Activated CD8-positive, alpha-beta memory T cell treated with anti-CD3 and anti-CD28 coated beads, Interleukin-2, amount 50 U/mL, for 24 hours (primary cell): ENCODE data around the gene KRTAP4-4.
"Not testable (repeated sequence)": the region's sequence is repeated elsewhere in the genome, so short reads cannot be mapped to it uniquely, and the experiment has no call there.

Experiments used
- DNase-seq: peaks from one replicate; pipeline ENCODE4 v3.0.0-alpha.2; 2020; ENCODE audit errors: extremely low read depth

The KRTAP4-4 gene

DNA sequence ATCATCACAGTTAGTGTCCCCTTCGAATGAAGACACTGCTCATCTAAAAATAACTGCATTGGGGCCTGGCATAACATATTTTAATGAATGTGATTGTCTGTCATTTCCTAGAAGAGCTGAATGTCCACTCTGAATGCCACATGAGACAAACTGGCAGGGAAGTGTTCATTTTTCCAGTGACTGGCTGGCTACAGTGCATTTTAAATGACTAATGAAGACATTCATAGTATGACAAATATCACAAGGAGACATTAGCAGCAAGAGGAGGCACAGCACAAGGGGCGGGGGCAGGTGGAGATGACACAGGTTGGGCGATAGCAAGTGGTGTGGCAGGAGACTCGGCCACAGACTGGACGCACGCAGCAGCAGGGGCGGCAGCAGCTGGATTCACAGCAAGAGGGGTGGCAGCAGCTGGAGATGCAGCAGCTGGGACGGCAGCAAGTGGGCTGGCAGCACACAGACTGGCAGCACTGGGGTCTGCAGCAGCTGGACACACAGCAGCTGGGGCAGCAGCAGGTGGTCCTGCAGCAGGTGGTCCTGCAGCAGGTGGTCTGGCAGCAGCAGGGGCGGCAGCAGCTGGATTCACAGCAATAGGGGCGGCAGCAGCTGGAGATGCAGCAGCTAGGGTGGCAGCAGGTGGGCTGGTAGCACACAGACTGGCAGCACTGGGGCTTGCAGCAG lies 11.4 kb downstream of the KRTAP4-4 start:
- DNase-seq: not testable (repeated sequence)

DNA sequence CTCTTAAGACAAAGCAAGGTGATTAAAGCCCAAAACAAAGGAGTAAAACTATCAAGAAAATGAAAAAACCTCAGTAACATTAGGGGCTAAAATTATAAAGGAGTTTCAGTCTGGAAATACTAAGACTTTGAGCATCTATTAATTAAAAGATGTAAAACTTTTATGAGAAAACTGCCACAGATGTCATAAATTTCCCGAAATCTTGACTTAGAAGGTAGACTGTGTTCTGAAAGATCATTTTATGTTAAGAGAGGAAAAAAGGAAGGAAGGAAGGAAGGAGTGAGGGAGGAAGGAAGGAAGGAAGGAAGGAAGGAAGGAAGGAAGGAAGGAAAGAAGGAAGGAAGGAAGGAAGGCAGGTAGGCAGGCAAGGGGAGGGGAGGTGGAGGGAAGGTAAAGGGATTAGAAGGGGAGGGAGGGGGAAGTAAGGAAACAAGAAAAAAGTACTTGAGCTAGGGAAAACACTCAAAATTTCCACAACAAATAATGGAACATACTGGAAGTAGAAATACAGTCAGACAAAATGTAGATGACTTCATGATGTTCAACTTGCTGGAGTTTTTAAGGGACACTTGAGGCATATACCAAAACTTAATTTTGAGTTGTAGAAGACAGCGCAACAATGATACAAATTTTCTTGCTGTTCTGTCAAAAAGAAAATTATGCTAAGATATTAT lies 12.9 kb downstream of the KRTAP4-4 start:
- no peak for DNase-seq

DNA sequence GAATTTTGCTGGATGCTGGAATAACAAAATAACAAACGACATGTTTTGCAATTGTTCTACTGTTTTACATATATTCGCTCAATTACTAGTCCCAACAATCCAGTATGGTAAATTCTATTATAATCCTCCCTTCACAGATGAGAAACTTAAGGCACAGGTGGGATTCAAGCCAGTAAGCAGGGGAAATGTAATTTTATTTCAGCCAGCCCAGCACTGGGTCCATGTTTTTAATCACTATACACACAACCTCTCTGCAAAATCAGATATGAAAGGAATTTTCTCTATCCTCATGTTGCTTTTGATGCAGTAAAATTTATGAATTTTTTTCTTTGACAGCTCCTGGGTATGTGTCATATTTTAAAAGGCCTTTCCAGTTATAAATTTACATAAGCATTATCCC lies 15.3 kb downstream of the KRTAP4-4 start:
- no peak for DNase-seq

DNA sequence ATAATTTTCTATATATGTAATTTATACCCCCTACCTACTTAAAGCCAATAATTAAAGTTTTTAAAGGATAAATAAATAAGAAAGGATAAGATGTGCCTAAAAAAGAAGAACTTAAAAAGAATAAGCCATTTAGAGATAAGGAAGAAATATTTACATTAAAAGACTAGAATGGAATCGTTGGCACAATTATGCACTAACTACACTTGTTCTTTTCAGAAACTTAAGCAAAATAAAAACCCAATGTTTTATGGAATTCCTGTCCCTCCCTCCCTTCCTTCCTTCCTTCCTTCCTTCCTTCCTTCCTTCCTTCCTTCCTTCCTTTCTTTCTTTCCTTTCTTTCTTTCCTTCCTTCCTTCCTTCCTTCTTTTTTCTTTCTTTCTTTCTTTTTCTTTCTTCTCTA lies 15.7 kb downstream of the KRTAP4-4 start:
- no peak for DNase-seq

DNA sequence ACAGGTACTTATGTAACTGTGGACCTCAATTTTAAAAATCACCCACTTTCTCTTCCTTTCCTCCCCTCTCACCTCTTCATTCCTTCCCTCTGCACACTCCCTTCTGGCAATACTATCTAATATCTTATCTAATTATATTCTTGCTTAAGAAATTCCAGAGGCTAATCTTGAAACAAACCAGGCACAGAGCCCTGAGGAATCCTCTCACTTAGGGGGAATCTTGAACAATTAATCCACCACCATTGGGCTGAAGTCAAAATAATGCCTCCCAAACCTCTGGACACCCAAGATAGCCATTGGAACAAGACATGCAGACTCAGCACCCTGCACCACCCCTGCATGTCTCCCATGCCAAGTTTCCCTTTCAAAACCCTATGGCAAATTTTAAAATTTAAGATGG lies 19.2 kb downstream of the KRTAP4-4 start:
- DNase-seq: no peak

DNA sequence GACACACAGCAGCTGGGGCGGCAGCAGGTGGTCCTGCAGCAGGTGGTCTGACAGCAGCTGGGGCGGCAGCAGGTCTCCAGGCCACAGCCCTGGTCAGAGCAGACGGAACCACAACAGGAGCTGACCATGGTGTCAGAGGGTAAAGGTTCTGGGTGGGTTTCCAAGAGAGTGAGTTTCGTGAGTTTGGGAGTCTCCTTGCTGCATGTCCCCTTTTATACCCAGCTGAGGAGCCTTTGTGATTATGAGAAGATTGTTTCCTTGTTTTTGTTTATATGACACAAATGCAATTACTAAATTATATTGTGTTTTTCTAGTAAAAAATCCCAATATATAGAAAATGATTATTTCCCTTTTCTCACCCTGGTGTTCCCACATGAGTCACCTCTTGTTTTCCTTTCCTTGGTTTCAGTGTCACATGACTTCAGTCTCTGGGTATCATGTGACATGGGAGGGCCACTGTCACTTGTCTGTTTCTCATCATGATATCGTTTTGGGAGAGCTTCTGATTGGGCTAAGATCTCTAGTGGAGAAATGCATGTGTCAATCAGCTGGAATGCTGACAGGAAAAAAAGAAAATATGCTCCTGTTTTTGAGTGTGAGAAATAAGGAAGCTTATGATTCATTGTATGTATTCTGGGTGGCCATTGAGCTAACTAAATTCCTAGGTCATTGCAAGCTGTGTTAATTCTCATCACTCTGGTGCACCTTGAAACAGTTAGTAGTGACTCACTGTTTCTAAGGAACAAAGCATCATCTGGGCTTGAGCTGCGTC lies 20.0 kb downstream of the KRTAP4-4 start, which contains the start of gene KRTAP4-6:
KRTAP4-6 (minus strand) TSS at position 185 of the 772 bp plus-strand sequence; CDS start at position 128, 57 bp downstream.
- no peak for DNase-seq

DNA sequence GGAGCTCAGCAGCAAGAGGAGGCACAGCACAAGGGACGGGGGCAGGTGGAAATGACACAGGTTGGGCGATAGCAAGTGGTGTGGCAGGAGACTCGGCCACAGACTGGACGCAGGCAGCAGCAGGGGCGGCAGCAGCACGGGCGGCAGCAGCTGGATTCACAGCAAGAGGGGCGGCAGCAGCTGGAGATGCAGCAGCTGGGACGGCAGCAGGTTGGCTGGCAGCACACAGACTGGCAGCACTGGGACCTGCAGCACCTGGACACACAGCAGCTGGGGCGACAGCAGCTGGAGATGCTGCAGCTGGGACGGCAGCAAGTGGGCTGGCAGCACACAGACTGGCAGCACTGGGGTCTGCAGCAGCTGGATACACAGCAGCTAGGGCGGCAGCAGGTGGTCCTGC lies 20.7 kb downstream of the KRTAP4-4 start:
- DNase-seq: not testable (repeated sequence)

DNA sequence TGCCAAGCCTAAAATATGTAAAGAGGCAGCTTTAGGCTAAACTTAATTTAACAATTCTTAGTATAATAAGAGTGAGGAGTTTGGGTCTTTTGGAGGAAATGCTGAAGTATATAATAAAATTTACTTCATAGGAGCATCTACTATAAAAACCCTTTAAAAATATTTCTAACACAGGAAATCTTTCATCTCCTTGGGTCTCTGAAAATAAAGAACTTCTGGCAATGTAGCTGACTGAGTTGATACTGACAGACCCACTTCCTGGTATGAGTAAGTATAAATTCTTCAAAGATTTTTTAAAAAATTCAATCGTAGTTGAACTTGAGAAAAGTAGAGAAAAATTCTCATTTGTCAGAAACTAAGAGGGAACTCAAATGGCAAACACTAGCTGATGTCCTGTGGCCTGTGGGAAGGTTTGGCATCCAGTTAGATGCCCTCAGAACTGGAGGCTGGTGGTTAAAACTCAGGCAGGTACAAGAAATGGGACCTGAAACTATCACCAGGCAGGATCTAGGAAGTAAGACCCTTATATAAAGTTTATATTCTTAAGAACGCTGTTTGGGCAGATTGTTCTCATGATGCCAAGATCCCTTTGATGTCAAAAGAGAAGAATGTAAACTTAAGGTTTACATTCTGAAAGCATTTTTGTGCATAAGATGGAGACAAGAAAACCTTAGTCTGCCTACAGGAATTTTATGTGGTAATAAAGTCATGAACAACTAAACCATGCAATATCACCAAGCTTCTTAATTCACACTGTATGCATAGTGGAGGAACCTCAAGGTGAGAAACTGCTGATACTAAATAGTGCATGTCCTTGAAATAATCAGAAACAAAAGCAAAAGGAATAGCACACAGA lies 26.4 kb downstream of the KRTAP4-4 start:
- DNase-seq: no peak

DNA sequence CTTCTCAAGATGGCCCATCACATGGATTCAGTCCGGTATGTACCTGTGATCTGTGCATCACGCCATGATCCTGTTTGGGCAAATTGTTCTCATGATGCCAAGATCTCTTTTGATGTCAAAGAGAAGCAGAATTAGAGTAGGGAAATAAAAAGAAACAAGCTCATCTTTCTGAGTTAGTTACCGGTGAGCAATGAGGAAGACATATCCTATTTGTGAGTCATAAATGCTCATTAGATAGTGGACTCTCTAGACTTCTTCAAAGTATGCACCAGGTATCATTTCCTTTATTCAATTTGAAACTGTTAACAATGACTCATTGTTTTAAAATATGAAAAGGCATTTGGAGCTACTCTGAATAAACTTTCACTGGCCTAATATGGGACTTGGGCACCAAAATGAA lies 28.6 kb downstream of the KRTAP4-4 start:
- no peak for DNase-seq

DNA sequence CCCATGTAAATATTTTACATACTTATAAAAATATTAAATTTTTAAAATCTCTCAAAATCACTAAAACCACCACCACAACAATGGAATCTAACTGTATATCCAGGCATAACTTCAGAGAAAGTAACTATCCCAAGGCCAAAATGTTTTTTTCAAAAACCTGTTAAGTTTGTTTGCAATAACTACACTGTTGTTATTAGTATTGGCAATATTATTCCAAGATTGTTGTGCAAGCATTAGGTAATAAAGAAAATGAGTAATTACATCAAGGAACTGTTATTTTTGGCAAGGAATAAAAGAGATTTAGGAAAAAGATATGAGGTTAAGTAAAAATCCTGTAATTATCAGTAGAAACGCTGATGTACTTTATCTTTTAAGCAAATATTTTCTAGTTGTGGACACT lies 33.2 kb downstream of the KRTAP4-4 start:
- DNase-seq: no peak

DNA sequence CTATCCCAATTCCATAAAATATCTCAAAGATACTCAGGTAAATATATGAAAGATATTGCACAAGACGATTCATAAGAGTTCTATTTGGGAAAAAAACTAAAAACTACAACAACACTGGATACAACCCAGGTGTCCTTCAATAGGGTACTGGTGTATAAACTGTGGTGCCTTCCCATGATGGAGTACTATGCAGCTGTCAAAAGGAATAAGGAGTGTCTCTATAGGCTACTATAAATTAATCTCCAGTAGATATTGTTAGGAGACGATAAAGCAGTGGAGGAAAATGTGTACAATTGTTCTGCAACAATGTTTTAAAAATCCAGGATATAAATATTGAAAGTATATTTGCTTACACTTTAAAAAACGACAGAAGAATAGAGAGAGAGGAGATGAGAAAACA lies 34.1 kb downstream of the KRTAP4-4 start:
- no peak for DNase-seq

DNA sequence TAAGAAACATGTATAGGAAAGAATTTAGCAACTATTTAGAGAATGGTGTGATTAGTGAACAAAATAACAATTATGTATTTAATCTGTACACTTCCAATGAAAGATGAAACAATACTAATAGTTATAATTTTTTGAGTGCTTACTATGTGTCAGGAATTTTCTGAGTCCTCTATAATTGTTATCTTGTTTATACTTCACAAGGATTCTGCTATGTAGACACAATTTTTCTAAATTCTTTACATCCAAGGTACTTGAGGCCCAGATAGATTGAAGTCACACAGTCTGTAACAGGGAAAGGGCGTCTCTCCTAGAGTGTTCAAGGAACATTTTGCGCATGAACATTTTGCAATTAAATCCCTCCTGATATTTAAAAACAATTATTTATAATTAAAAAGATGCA lies 35.5 kb downstream of the KRTAP4-4 start:
- DNase-seq: no peak

DNA sequence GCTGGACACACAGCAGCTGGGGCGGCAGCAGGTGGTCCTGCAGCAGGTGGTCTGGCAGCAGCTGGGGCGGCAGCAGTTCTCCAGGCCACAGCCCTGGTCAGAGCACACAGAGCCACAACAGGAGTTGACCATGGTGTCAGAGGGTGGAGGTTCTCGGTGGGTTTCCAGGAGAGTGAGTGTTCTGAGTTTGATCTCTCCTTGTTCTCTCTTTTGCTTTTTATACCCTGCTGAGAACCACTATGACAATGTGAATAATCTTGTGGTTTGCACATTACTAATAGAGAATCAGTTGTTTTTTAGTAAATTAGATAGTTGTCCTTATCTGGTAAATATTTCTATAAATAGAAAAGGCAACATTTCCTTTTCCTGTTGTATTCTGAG lies 36.6 kb downstream of the KRTAP4-4 start, which contains the start of gene KRTAP4-12:
KRTAP4-12 (minus strand) TSS at position 192 of the 381 bp plus-strand sequence; CDS start at position 132, 60 bp downstream.
- not testable (repeated sequence) for DNase-seq

DNA sequence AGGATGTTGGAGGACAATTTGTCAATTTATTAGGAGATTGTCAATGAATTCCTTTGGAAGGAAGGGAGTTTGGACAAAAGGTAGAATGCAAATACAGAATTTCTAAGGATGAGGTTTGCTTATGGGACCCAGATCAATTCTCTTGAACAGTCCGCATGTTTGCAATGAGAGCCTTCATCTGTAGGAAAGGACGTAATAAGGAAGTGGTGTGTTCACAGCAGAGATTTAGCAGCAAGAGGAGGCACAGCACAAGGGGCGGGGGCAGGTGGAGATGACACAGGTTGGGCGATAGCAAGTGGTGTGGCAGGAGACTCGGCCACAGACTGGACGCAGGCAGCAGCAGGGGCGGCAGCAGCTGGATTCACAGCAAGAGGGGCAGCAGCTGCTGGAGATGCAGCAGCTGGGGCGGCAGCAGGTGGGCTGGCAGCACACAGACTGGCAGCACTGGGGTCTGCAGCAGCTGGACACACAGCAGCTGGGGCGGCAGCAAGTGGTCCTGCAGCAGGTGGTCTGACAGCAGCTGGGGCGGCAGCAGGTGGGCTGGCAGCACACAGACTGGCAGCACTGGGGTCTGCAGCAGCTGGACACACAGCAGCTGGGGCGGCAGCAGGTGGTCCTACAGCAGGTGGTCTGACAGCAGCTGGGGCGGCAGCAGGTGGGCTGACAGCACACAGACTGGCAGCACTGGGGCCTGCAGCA lies 37.1 kb downstream of the KRTAP4-4 start:
- DNase-seq: not testable (repeated sequence)

DNA sequence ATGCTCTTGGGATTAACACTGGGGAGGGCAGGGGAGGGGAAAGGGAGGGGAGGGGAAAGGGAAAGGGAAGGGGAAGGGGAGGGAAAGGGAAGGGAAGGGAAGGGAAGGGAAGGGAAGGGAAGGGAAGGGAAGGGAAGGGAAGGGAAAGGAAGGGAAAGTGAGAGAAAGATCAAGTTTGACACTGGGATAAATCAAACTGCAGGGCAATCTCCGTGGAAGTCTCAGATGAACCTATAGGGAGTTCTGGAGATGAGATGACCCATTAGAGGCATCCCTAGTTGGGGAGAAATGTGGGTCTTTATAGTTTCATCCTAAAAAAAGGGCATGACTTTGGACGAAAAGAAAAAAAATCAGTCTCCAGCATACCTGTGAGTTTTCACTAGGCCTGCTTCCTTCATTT lies 38.8 kb downstream of the KRTAP4-4 start:
- DNase-seq: no peak

DNA sequence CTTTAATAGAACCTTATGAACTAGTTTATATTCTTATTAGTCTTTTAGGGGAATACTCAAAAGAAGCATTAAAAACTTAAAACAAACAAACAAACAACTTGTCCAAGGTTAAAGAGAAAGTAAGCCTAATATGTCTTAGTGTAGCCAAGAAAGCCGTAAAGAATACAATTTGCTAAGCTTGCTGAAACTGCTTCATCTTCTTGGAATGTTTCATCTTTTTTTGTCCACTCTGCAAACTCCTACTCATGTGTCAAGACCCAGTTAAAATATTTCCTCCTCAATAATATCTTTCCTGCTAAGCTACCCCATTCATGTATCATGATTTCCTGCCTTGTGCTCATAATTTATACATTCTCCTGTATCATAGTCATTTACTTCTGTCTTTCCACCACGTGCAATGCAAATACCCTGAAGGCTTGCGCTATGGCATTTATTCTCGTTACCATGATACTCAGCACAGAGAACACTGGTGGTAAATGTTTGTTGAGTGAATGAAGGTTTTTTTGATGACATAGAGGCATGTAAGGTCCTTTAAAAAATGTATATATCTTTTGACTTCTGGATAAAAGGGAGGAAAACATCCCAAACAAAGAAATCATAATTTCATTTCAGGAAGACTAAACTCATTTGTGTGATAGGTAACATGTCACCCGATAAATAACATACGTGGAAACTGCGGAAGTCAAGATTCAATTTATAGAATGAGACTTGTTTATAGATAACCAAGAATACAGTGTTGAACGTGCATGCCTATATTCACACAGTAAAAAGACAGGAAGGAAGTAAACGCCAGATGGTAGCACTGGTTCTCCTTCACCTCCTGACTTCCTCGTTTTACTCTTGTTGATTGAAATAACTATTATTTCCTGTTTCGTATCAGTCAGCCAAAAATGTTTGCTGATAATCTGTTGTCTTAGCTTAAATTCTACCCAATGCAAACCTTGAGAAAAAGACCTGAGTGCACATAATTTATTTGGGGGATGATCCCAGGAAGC lies 40.6 kb downstream of the KRTAP4-4 start:
- DNase-seq: not testable (repeated sequence)

DNA sequence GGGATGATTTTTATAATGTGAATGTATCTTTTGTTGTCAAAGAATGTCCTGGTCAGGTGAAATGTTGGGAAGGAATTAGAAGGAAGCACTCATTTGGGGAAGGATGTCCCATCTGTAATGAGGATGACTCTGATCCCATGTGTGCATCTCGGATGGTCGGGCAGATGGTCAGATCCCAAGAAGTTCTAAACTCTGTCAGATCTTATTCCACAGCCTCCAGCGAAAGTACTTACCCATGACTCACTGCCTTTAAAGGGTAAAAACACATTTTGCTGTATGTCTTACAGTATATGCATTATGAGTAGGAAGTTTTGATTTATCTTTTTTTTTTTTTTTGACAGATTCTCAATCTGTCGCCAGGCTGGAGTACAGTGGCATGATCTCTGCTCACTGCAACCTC lies 41.8 kb downstream of the KRTAP4-4 start:
- DNase-seq: no peak

DNA sequence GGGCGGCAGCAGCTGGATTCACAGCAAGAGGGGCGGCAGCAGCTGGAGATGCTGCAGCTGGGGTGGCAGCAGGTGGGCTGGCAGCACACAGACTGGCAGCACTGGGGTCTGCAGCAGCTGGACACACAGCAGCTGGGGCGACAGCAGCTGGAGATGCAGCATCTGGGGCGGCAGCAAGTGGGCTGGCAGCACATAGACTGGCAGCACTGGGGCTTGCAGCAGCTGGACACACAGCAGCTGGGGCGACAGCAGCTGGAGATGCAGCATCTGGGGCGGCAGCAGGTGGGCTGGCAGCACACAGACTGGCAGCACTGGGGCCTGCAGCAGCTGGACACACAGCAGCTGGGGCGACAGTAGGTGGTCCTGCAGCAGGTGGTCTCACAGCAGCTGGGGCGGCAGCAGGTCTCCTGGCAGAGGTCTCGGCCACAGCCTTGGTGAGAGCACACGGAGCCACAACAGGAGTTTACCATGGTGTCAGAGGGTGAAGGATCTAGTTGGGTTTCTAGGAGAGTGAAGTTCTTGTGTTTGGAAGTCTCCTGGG lies 42.6 kb downstream of the KRTAP4-4 start, which contains the start of gene KRTAP4-11:
KRTAP4-11 (minus strand) TSS at position 528 of the 541 bp plus-strand sequence; CDS start at position 470, 58 bp downstream.
- not testable (repeated sequence) for DNase-seq

DNA sequence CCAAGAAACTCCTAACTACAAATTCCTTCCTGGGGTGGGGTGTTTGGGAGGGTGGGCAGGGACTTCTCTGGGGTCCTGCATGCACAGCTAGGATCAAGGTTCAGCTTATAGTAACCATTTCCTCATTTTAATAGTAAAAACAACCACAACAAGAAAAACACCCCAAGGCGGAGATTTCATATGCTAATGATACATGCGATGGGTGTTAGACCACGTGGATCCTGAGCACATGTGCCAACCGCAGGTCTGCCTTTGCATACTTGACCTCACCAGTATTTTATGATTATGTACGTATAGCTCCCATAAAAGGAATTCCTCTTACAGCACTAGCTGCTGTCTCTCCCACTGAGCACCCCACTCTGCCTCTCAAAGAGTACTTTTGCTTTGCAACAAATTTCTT lies 44.3 kb downstream of the KRTAP4-4 start:
- DNase-seq: no peak
